HUES64 (cell line): ENCODE results near the gene GPER1.

Source experiments
- H3K27ac ChIP-seq: 2 replicates; pipeline ENCODE4 v1.7.0; 2013; ENCODE audit warnings: low read depth, low read length, inconsistent platforms
- H3K27me3 ChIP-seq: 2 replicates; pipeline ENCODE4 v1.6.1; 2013; ENCODE audit warnings: mild to moderate bottlenecking, low read length; ENCODE audit not compliant: insufficient read depth
- H3K36me3 ChIP-seq: 2 replicates; pipeline ENCODE4 v1.6.1; 2013; ENCODE audit warnings: mild to moderate bottlenecking, low read length; ENCODE audit not compliant: insufficient read depth
- H3K4me1 ChIP-seq: 2 replicates; pipeline ENCODE4 v1.6.1; 2013; ENCODE audit warnings: mild to moderate bottlenecking, low read length, moderate library complexity; ENCODE audit not compliant: insufficient read depth
- H3K4me3 ChIP-seq: 2 replicates; pipeline ENCODE4 v1.5.1; 2013; ENCODE audit warnings: mild to moderate bottlenecking, low read length, moderate library complexity
- H3K9ac ChIP-seq: 2 replicates; pipeline ENCODE4 v1.6.1; 2013; ENCODE audit warnings: mild to moderate bottlenecking, low read depth, low read length
- H3K9me3 ChIP-seq: 2 replicates; pipeline ENCODE4 v1.6.1; 2013; ENCODE audit warnings: low read depth, low read length; ENCODE audit not compliant: insufficient read depth
- WGBS: fragments of 150-250, 120-280 bp; methylation state at CpG from one replicate; pipeline ENCODE4 v1.1.7; 2013; ENCODE audit warnings: missing lambda C conversion rate; 5-methylcytosine and 5-hydroxymethylcytosine counted together

The GPER1 gene

GRCh38 chr7:1046722-1047679 lies 40.9 kb upstream of the GPER1 start:
- WGBS: 85% methylated on average over 15 of the region's 15 CpGs
- Histone ChIP-seq H3K4me1 (peaks cover 17% of the 10 kb centered on the region), H3K27ac (no peak overlapping the region), H3K9ac (no peak overlapping the region), H3K36me3 (no peaks in the 10 kb centered on the region), H3K27me3 (no peaks in the 10 kb centered on the region), H3K4me3 (no peak overlapping the region), H3K9me3 (no peaks in the 10 kb centered on the region)

GRCh38 chr7:1049006-1049741 lies 38.7 kb upstream of the GPER1 start:
- no peak overlapping the region for H3K4me3 ChIP-seq
- no peak overlapping the region for H3K9ac ChIP-seq
- peaks cover 17% of the 10 kb centered on the region for H3K4me1 ChIP-seq
- H3K9me3 ChIP-seq: no peaks in the 10 kb centered on the region
- no peaks in the 10 kb centered on the region for H3K27me3 ChIP-seq
- no peaks in the 10 kb centered on the region for H3K36me3 ChIP-seq
- H3K27ac ChIP-seq: no peak overlapping the region
- 93% methylated on average over 23 of the region's 23 CpGs for WGBS

- WGBS: 93% methylated on average over 8 of the region's 8 CpGs
- no peak overlapping the region for H3K9ac ChIP-seq
- H3K4me1 ChIP-seq: peaks cover 17% of the 10 kb centered on the region
- H3K4me3 ChIP-seq: no peak overlapping the region
- H3K36me3 ChIP-seq: no peaks in the 10 kb centered on the region
- H3K9me3 ChIP-seq: no peaks in the 10 kb centered on the region
- no peaks in the 10 kb centered on the region for H3K27me3 ChIP-seq
- no peak overlapping the region for H3K27ac ChIP-seq
Measured at GRCh38 chr7:1049801-1050200, 38.1 kb upstream of the GPER1 start.

- 92% methylated on average over 30 of the region's 30 CpGs for WGBS
- Histone ChIP-seq H3K27me3 (no peaks in the 10 kb centered on the region), H3K9ac (no peak overlapping the region), H3K9me3 (no peaks in the 10 kb centered on the region), H3K36me3 (no peaks in the 10 kb centered on the region), H3K4me1 (peaks cover 11% of the 10 kb centered on the region), H3K4me3 (no peak overlapping the region), H3K27ac (no peak overlapping the region)
Measured at GRCh38 chr7:1050254-1050906, 37.5 kb upstream of the GPER1 start.

GRCh38 chr7:1050956-1051690 lies 36.8 kb upstream of the GPER1 start:
- H3K27ac ChIP-seq: no peak overlapping the region
- no peaks in the 10 kb centered on the region for H3K36me3 ChIP-seq
- 95% methylated on average over 22 of the region's 22 CpGs for WGBS
- no peaks in the 10 kb centered on the region for H3K27me3 ChIP-seq
- H3K9me3 ChIP-seq: no peaks in the 10 kb centered on the region
- peaks cover 10% of the 10 kb centered on the region for H3K4me1 ChIP-seq
- no peak overlapping the region for H3K9ac ChIP-seq
- no peak overlapping the region for H3K4me3 ChIP-seq

GRCh38 chr7:1052031-1052818 lies 35.7 kb upstream of the GPER1 start:
- Histone ChIP-seq H3K4me1 (peaks cover 10% of the 10 kb centered on the region), H3K9me3 (no peaks in the 10 kb centered on the region), H3K27ac (peak overlapping the region; percentile 28; the same call in 1 of the 2 replicates), H3K36me3 (no peaks in the 10 kb centered on the region), H3K27me3 (no peaks in the 10 kb centered on the region), H3K9ac (0 out of 2 replicates have a peak overlapping the region, but pooled peaks have one; percentile 66), H3K4me3 (no peak overlapping the region)
- WGBS: 92% methylated on average over 20 of the region's 20 CpGs

- Histone ChIP-seq H3K9ac (peak overlapping the region; percentile 66), H3K27ac (peak overlapping the region; percentile 70), H3K4me1 (peaks cover 10% of the 10 kb centered on the region), H3K27me3 (no peaks in the 10 kb centered on the region), H3K4me3 (no peak overlapping the region), H3K36me3 (peaks cover 3% of the 10 kb centered on the region; the same call in 1 of the 2 replicates), H3K9me3 (no peaks in the 10 kb centered on the region)
- 66% methylated on average over 17 of the region's 17 CpGs for WGBS
Measured at GRCh38 chr7:1053002-1053411, 34.9 kb upstream of the GPER1 start.

- Histone ChIP-seq H3K9ac (no peak overlapping the region), H3K27ac (no peak overlapping the region), H3K9me3 (no peaks in the 10 kb centered on the region), H3K4me3 (no peak overlapping the region), H3K4me1 (peaks cover 10% of the 10 kb centered on the region), H3K27me3 (no peaks in the 10 kb centered on the region), H3K36me3 (peaks cover 6% of the 10 kb centered on the region; the same call in 1 of the 2 replicates)
- WGBS: 94% methylated on average over 17 of the region's 17 CpGs
Measured at GRCh38 chr7:1053816-1054370, 34.0 kb upstream of the GPER1 start.

GRCh38 chr7:1054438-1054837 lies 33.5 kb upstream of the GPER1 start:
- H3K4me3 ChIP-seq: no peak overlapping the region
- WGBS: 90% methylated on average over 25 of the region's 25 CpGs
- H3K9ac ChIP-seq: no peak overlapping the region
- H3K27ac ChIP-seq: no peak overlapping the region
- no peaks in the 10 kb centered on the region for H3K9me3 ChIP-seq
- H3K36me3 ChIP-seq: peaks cover 6% of the 10 kb centered on the region; the same call in 1 of the 2 replicates
- no peaks in the 10 kb centered on the region for H3K27me3 ChIP-seq
- H3K4me1 ChIP-seq: peaks cover 10% of the 10 kb centered on the region
